Heart right ventricle (tissue), 16 donors: Measurements from ENCODE around the gene ERO1A. TPM values are rescaled to one million over a fixed set of nuclear protein-coding genes. Genes with fewer than 3 reads are reported as not detected.

Experiments
- ATAC-seq, 8 donors: fragments of 200-7000 bp; cut with Tn5 transposase; one replicate each; pipeline ENCODE4 v1.9.1; 2020; ENCODE audit warnings: mild to moderate bottlenecking in 8 of 8, moderate library complexity in 8 of 8, moderate number of reproducible peaks in 1 of 8
- DNase-seq, 2 donors: peaks; one replicate each; pipeline ENCODE4 v3.0.0-alpha.2; 2020
- H3K27ac ChIP-seq, 10 donors: fragments of 200-600 bp; sonication (generic) in 2 of 10; one replicate each; pipeline versions ENCODE4 v1.5.0 to v1.8.0; 2020 to 2022; ENCODE audit warnings: mild to moderate bottlenecking in 3 of 10
- H3K27me3 ChIP-seq, 7 donors: fragments of 200-600 bp; one replicate each; pipeline ENCODE4 v1.8.0; 2021 to 2022; ENCODE audit warnings: mild to moderate bottlenecking in 2 of 7
- H3K36me3 ChIP-seq, 9 donors: fragments of 200-600 bp; sonication (generic) in 1 of 9; one replicate each; pipeline versions ENCODE4 v1.5.0 to v1.8.0; 2020 to 2022; ENCODE audit warnings: mild to moderate bottlenecking in 2 of 9
- H3K4me1 ChIP-seq, 9 donors: fragments of 200-600 bp; sonication (generic) in 1 of 9; one replicate each; pipeline versions ENCODE4 v1.5.0 to v1.8.0; 2020 to 2022; ENCODE audit warnings: mild to moderate bottlenecking in 4 of 9
- H3K4me3 ChIP-seq, 10 donors: fragments of 200-600 bp; sonication (generic) in 2 of 10; one replicate each; pipeline versions ENCODE4 v1.5.0 to v1.8.0; 2020 to 2022; ENCODE audit warnings: mild to moderate bottlenecking in 7 of 10, moderate library complexity in 2 of 10
- H3K9me3 ChIP-seq, 11 donors: fragments of 200-600 bp in 10 of 11; sonication (generic) in 2 of 11; one replicate each; pipeline versions ENCODE4 v1.5.0 to v1.8.0; 2013 to 2022; ENCODE audit warnings: mild to moderate bottlenecking in 2 of 11, control low read depth in 1 of 11, moderate library complexity in 1 of 11
- WGBS, 2 donors: extraction: QIAGEN DNeasy Blood & Tissue Kit; methylation state at CpG; one replicate each; pipeline ENCODE4 v1.1.7; 2013; ENCODE audit warnings: inconsistent platforms in 1 of 2; 5-methylcytosine and 5-hydroxymethylcytosine counted together
- intact Hi-C, 10 donors: fragments of 100-400 bp; cut with DNase I; formaldehyde crosslinking; loops; one replicate each; pipeline versions ENCODE4 v1.11.1 to v1.14.2; 2022
- polyA plus RNA-seq, 2 donors: library from polyadenylated mRNA; stranded (reverse); fragments of 200-250 nt; gene quantifications; one replicate each; pipeline ENCODE4 v1.2.3, GENCODE V29; 2013
- total RNA-seq, 10 donors: library from RNA; stranded (reverse); fragmentation: NEBNext Ultra II Directional in 3 of 10; extraction: Animal tissue kit (Norgen Biotek cat#: 25700) in 3 of 10; gene quantifications; one replicate each; pipeline versions ENCODE4 v1.2.1 to v1.2.4, GENCODE V29; 2021 to 2023
- TF ChIP-seq, protein P1 (sequence below), 9 donors: fragments of 200-600 bp; sonication (generic) in 2 of 9; IDR thresholded peaks; one replicate each; pipeline versions ENCODE4 v1.5.0 to v1.8.0; 2021 to 2022; ENCODE audit warnings: antibody characterized with exemption in 9 of 9, mild to moderate bottlenecking in 5 of 9, moderate library complexity in 1 of 9
- donor health status: Arrhythmogenic right ventricular cardiomyopathy.
- donor health status: ischemic (EF 13 %, LVEDD 7.1; RV severe dilation, severe dysfunction).
- donor health status: healthy with polysubstance abuse.
- donor health status: DM: no; HTN: yes; CAD: no.
- donor health status: DM: no; HTN: no; CAD: no.
- donor health status: ischemic (EF 25% LVEDD 6.9; RV normal size, moderate dysfunction).
- donor health status: ischemic (EF 25% LVEDD 5.7; RV mildly dilated, moderate dysfunction).
- donor health status: healthy.
- donor health status: DM: yes; HTN: yes; CAD: no.
- donor health status: Ischemic cardiomyopathy.
- donor health status: ischemic (EF 35%, LVEDD 5.7; RV mildly dilated, moderate dysfunction).
- donor health status: nonischemic (EF 11% LVEDD 7.7; RV severe dilation, severe dysfunction).
- donor health status: DM: yes; HTN: yes; CAD: no.
- donor health status: PGD.
- donor health status: ischemic (EF 29% LVEDD 5.4; RV normal size, mild dysfunction).
- donor health status: nonischemic (EF 23%, LVEDD 6.1; RV moderate dilation, normal function).

Gene ERO1A
- total and polyA plus RNA-seq, 12 donors = 9.2 to 54.0 (median 15.8) TPM

- 89 to 91% methylated on average over 2 of the region's 2 CpGs for WGBS, 2 donors
- no peaks in the 10 kb centered on the region for H3K4me1 ChIP-seq
- intact Hi-C loops = no loop called here
- TF ChIP-seq, protein P1, sequence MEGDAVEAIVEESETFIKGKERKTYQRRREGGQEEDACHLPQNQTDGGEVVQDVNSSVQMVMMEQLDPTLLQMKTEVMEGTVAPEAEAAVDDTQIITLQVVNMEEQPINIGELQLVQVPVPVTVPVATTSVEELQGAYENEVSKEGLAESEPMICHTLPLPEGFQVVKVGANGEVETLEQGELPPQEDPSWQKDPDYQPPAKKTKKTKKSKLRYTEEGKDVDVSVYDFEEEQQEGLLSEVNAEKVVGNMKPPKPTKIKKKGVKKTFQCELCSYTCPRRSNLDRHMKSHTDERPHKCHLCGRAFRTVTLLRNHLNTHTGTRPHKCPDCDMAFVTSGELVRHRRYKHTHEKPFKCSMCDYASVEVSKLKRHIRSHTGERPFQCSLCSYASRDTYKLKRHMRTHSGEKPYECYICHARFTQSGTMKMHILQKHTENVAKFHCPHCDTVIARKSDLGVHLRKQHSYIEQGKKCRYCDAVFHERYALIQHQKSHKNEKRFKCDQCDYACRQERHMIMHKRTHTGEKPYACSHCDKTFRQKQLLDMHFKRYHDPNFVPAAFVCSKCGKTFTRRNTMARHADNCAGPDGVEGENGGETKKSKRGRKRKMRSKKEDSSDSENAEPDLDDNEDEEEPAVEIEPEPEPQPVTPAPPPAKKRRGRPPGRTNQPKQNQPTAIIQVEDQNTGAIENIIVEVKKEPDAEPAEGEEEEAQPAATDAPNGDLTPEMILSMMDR (IDR thresholded peaks at IDR 0.05) = no peak
- no peak overlapping the region for H3K27ac ChIP-seq
- H3K9me3 ChIP-seq = no peaks in the 10 kb centered on the region
- peaks cover 0 to 95% (median 8%) of the 10 kb centered on the region in 9 donors for H3K36me3 ChIP-seq
- DNase-seq = no peak
- H3K4me3 ChIP-seq = no peak overlapping the region
- ATAC-seq = no peak
- H3K27me3 ChIP-seq = no peaks in the 10 kb centered on the region
Observed at GRCh38 chr14:52663850-52664249, 31.5 kb downstream of the ERO1A start.

GRCh38 chr14:52661314-52661713, 34.0 kb downstream of the ERO1A start:
- WGBS, 2 donors = 92 to 97% methylated on average over 2 of the region's 2 CpGs
- Histone ChIP-seq H3K4me3 (no peak overlapping the region), H3K27me3 (no peaks in the 10 kb centered on the region), H3K9me3 (no peaks in the 10 kb centered on the region), H3K36me3 (peaks cover 0 to 96% (median 16%) of the 10 kb centered on the region in 9 donors), H3K27ac (no peak overlapping the region), H3K4me1 (no peaks in the 10 kb centered on the region)
- DNase-seq = no peak
- TF ChIP-seq, protein P1 (IDR thresholded peaks at IDR 0.05) = no peak
- intact Hi-C loops = no loop called here
- ATAC-seq = no peak

- TF ChIP-seq, protein P1 (IDR thresholded peaks at IDR 0.05) = no peak
- Histone ChIP-seq H3K27ac (no peak overlapping the region), H3K27me3 (no peaks in the 10 kb centered on the region), H3K4me1 (no peaks in the 10 kb centered on the region), H3K9me3 (no peaks in the 10 kb centered on the region), H3K4me3 (no peak overlapping the region), H3K36me3 (peaks cover 0 to 96% (median 16%) of the 10 kb centered on the region in 9 donors)
- ATAC-seq (no peak), DNase-seq (no peak)
- 90 to 96% methylated on average over 1 of the region's 1 CpG for WGBS, 2 donors
- intact Hi-C loops = no loop called here
Observed at GRCh38 chr14:52660832-52661231, 34.5 kb downstream of the ERO1A start.

GRCh38 chr14:52660325-52660724, 35.0 kb downstream of the ERO1A start:
- no peak overlapping the region for H3K4me3 ChIP-seq
- intact Hi-C loops = no loop called here
- peaks cover 0 to 96% (median 16%) of the 10 kb centered on the region in 9 donors for H3K36me3 ChIP-seq
- TF ChIP-seq, protein P1 (IDR thresholded peaks at IDR 0.05) = no peak
- no peaks in the 10 kb centered on the region for H3K27me3 ChIP-seq
- no peak overlapping the region for H3K27ac ChIP-seq
- ATAC-seq = no peak
- H3K4me1 ChIP-seq = no peaks in the 10 kb centered on the region
- no peak for DNase-seq
- H3K9me3 ChIP-seq = no peaks in the 10 kb centered on the region
